ENCODE results near the gene SNAI1. TPM values are rescaled to one million over a fixed set of nuclear protein-coding genes. Genes with fewer than 3 reads are reported as not detected.

The SNAI1 gene
- total RNA-seq: 1 to 10 TPM in 3 of 4 donors, under 1 TPM in 1; 0.56 to 4.1 (median 1.4) TPM

DNA sequence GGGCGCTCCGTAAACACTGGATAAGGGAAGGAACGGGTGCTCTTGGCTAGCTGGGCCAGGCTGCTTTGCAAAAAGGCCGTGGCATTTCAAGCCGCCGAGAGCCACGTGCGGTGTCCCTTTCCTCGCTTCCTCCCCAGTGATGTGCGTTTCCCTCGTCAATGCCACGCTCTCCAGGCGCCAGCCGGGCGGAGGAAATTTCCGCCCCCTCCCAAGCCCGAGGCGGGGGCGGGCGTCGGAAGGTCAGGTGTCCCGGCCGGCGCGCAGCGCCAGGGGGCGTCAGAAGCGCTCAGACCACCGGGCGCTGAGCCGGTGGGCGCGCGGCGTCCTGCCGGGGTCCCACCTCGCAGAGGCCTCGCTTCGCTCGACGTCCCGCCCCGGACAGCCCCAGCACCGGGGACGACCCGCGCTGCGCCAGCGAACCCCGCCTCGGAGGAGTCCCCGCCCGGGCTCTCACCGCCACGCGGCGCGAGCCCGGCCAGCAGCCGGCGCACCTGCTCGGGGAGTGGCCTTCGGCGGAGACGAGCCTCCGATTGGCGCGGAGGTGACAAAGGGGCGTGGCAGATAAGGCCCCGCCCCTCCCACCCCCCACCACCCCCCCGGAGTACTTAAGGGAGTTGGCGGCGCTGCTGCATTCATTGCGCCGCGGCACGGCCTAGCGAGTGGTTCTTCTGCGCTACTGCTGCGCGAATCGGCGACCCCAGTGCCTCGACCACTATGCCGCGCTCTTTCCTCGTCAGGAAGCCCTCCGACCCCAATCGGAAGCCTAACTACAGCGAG lies at the start of gene SNAI1:
Gene SNAI1, plus strand, starts transcription at position 635 of the 777 bp plus-strand sequence. Its CDS starts 80 bp downstream, at position 715.
- H3K4me3 ChIP-seq: peak within 1 kb of the TSS; percentile 48
- TF ChIP-seq, protein P1, sequence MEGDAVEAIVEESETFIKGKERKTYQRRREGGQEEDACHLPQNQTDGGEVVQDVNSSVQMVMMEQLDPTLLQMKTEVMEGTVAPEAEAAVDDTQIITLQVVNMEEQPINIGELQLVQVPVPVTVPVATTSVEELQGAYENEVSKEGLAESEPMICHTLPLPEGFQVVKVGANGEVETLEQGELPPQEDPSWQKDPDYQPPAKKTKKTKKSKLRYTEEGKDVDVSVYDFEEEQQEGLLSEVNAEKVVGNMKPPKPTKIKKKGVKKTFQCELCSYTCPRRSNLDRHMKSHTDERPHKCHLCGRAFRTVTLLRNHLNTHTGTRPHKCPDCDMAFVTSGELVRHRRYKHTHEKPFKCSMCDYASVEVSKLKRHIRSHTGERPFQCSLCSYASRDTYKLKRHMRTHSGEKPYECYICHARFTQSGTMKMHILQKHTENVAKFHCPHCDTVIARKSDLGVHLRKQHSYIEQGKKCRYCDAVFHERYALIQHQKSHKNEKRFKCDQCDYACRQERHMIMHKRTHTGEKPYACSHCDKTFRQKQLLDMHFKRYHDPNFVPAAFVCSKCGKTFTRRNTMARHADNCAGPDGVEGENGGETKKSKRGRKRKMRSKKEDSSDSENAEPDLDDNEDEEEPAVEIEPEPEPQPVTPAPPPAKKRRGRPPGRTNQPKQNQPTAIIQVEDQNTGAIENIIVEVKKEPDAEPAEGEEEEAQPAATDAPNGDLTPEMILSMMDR (IDR thresholded peaks at IDR 0.05): peak; percentile 10 to 50
- TF ChIP-seq POLR2AphosphoS5 (IDR thresholded peaks at IDR 0.05) (peak; percentile 37 to 83 (median 71)), POLR2A (IDR thresholded peaks at IDR 0.05) (peak; percentile 62 to 74), EP300 (IDR thresholded peaks at IDR 0.05) (no peak)
- DNase-seq (ENCODE audit: low spot score in 2 of 2): peak; percentile 79 to 86
- H3K27me3 ChIP-seq: no peaks in the 10 kb centered on the region
- H3K27ac ChIP-seq: peak within 1 kb of the TSS; percentile 59
- H3K9me3 ChIP-seq: no peaks in the 10 kb centered on the region
- WGBS: 2% methylated on average over 10 of the region's 90 CpGs
- no peaks in the 10 kb centered on the region for H3K36me3 ChIP-seq
- peaks cover 52% of the 10 kb centered on the region for H3K4me1 ChIP-seq

DNA sequence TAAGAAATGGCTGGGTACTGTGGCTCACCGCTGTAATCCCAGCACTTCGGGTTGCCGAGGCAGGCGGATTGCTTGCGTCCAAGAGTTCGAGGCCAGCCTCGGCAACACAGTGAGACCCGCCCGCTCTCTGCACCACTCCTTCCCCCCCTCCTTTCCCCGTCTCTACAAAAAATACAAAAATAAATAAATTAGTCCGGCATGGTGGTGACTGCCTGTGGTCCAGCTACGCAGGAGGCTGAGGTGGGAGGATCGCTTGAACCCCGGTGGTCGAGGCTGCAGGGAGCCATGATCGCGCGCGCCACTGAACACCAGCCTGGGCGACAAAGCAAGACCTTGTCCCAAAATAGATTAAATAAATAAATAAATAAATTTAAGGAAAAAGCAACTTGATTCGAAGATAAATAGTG lies 47.0 kb upstream of the SNAI1 start:
- peak overlapping the region; percentile 74 for H3K4me3 ChIP-seq
- 17% methylated on average over 21 of the region's 21 CpGs for WGBS
- peaks cover 34% of the 10 kb centered on the region for H3K4me1 ChIP-seq

DNA sequence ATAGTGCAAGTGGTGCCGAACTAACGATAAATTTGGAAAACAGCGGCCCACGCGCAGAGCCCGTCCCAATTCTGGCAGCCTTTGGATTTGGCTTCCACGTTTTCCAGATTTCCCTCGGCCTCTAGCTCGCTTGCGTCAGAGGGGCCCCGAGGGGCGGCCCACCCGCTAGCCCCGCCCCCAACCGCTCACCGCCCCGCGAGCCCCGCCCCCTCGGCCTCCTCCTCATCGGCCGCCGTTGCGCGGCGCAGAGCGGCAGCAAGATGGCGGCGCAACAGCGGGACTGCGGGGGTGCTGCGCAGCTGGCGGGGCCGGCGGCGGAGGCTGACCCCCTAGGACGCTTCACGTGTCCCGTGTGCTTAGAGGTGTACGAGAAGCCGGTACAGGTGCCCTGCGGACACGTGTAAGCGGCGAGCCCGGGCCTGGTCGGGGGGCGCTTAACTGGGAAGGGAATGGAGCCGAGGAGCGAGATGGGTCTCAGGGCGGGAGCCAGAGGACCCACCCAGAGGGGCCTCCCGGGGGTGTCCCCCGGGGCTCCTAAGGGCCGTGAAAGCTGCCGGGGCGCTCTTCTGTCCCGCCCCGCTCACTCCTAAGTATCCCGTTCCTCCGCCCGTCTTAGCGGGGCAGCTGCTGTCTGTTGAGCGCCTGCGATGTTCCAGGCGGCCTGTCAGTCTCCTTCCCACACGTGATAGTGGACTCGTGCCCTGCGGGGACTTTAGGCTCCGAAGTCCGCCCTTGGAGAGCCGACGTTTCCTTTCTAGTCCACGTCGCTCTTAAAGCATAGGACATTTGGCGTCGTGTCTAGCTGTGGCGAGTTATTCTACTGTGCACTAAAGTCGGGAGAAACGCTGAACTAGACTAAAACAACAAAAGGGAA lies 46.4 kb upstream of the SNAI1 start, which contains the start of gene RNF114:
Gene RNF114, plus strand, starts transcription at position 245 of the 874 bp plus-strand sequence. Its CDS starts 16 bp downstream, at position 261.
- H3K4me3 ChIP-seq: peak within 1 kb of the TSS; percentile 74
- H3K27ac ChIP-seq: peak within 1 kb of the TSS; percentile 90
- under 1% methylated on average over 42 of the region's 79 CpGs for WGBS
- peak; percentile 94 to 96 for DNase-seq (ENCODE audit: low spot score in 2 of 2)
- no peaks in the 10 kb centered on the region for H3K27me3 ChIP-seq
- H3K9me3 ChIP-seq: no peaks in the 10 kb centered on the region
- peaks cover 34% of the 10 kb centered on the region for H3K4me1 ChIP-seq
- TF ChIP-seq, protein P1 (IDR thresholded peaks at IDR 0.05): no peak
- peak; percentile 78 to 97 (median 91) for TF ChIP-seq POLR2AphosphoS5 (IDR thresholded peaks at IDR 0.05)
- peak; percentile 79 to 95 for TF ChIP-seq POLR2A (IDR thresholded peaks at IDR 0.05)
- no peak for TF ChIP-seq EP300 (IDR thresholded peaks at IDR 0.05)
- H3K36me3 ChIP-seq: peaks cover 4% of the 10 kb centered on the region

More for the DNA sequence above, 47.0 kb upstream of the SNAI1 start:
- Histone ChIP-seq H3K27ac (peak overlapping the region; percentile 90), H3K36me3 (no peaks in the 10 kb centered on the region), H3K27me3 (no peaks in the 10 kb centered on the region), H3K9me3 (no peaks in the 10 kb centered on the region)
- DNase-seq (ENCODE audit: low spot score in 2 of 2): no peak
- no peak for TF ChIP-seq EP300 (IDR thresholded peaks at IDR 0.05)
- TF ChIP-seq POLR2AphosphoS5 (IDR thresholded peaks at IDR 0.05): no peak
- TF ChIP-seq POLR2A (IDR thresholded peaks at IDR 0.05): no peak

DNA sequence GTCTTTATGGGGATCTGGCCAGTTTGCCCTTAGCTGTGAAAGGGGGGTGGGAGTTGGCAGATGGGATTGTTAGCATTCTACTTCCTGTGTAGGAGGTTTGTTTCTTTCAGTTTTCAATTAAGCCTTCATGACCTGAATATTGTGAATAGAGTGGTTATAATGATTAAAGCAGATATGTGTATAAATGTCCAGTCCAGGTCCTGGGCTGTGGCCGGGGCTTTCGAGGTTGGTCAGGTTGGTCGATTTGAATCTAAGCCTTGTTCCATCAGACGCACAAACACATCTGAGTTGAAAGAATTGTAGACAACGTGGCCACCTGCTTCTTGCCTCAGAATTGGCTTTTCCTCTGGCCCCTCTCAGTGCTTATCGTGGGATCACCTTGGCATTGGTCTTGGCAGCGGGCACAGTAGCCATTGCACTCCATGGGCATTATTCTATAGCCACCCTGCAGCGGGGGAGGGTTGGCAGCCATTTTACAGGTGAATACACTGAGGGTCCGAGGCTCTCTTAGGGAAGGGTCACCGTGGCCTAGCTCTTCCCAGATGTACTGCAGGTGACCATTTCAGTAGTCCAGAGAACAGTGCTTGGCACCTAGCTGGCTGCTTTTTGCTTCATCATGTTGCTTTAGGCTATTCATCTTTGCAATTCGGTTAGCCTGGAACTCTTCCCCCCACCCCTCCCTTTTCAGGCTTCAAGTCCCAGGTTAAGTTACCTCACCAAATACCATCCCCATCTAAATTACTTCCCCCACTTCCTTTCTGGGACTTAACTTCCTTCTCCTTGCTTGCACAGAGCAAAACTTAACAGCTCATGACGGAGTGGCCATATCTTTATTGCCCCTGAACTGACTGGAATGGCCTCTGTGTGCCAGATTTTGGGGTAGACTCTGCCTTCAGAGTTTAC lies 45.5 kb upstream of the SNAI1 start:
- no peaks in the 10 kb centered on the region for H3K9me3 ChIP-seq
- H3K27ac ChIP-seq: peak overlapping the region; percentile 90
- H3K4me1 ChIP-seq: peaks cover 34% of the 10 kb centered on the region
- TF ChIP-seq, protein P1 (IDR thresholded peaks at IDR 0.05): no peak
- TF ChIP-seq POLR2A (IDR thresholded peaks at IDR 0.05) (no peak), POLR2AphosphoS5 (IDR thresholded peaks at IDR 0.05) (no peak), EP300 (IDR thresholded peaks at IDR 0.05) (no peak)
- 10% methylated on average over 11 of the region's 12 CpGs for WGBS
- peaks cover 11% of the 10 kb centered on the region for H3K36me3 ChIP-seq
- no peak for DNase-seq (ENCODE audit: low spot score in 2 of 2)
- peak overlapping the region; percentile 74 for H3K4me3 ChIP-seq
- no peaks in the 10 kb centered on the region for H3K27me3 ChIP-seq

All from suprapubic skin (tissue), 4 donors.